T-helper 2 cell treated with Interferon-gamma antibody and Interleukin-4, amounts not matched to agents 5 μg/mL and 100 μg/mL, for 36 hours (primary cell): ENCODE results near the gene SASH1.

Experiments
- DNase-seq: peaks from one replicate; pipeline ENCODE4 v3.0.0; 2021; ENCODE audit warnings: low spot score
- H3K27ac Mint-ChIP-seq: one replicate; pipeline ENCODE4 v1.8.0; 2021; ENCODE audit warnings: mild to moderate bottlenecking, mixed read lengths
- H3K27me3 Mint-ChIP-seq: one replicate; pipeline ENCODE4 v1.8.0; 2021; ENCODE audit warnings: low read depth, mixed read lengths
- H3K36me3 Mint-ChIP-seq: one replicate; pipeline ENCODE4 v1.8.0; 2021; ENCODE audit warnings: low read depth, mixed read lengths
- H3K4me1 Mint-ChIP-seq: one replicate; pipeline ENCODE4 v1.8.0; 2021; ENCODE audit warnings: low read depth, mixed read lengths
- H3K4me3 Mint-ChIP-seq: one replicate; pipeline ENCODE4 v1.8.0; 2022; ENCODE audit warnings: mild to moderate bottlenecking, moderate library complexity, mixed read lengths
- H3K9me3 Mint-ChIP-seq: one replicate; pipeline ENCODE4 v1.8.0; 2021; ENCODE audit warnings: mixed read lengths

The SASH1 gene

GRCh38 chr6:148513145-148514071 lies 170.8 kb downstream of the SASH1 start:
- H3K4me3 Mint-ChIP-seq, result no peak overlapping the region
- H3K27me3 Mint-ChIP-seq, result peaks cover 24% of the 10 kb centered on the region
- H3K27ac Mint-ChIP-seq, result no peak overlapping the region
- H3K9me3 Mint-ChIP-seq, result no peaks in the 10 kb centered on the region
- no peaks in the 10 kb centered on the region for H3K4me1 Mint-ChIP-seq
- DNase-seq, result no peak
- H3K36me3 Mint-ChIP-seq, result no peaks in the 10 kb centered on the region

- H3K4me3 Mint-ChIP-seq, result no peak overlapping the region
- peaks cover 15% of the 10 kb centered on the region for H3K27me3 Mint-ChIP-seq
- no peak for DNase-seq
- no peaks in the 10 kb centered on the region for H3K4me1 Mint-ChIP-seq
- H3K36me3 Mint-ChIP-seq, result no peaks in the 10 kb centered on the region
- H3K27ac Mint-ChIP-seq, result no peak overlapping the region
- H3K9me3 Mint-ChIP-seq, result no peaks in the 10 kb centered on the region
Measured at GRCh38 chr6:148514091-148514845, 171.6 kb downstream of the SASH1 start.

- Mint-ChIP-seq H3K36me3 (no peaks in the 10 kb centered on the region), H3K4me1 (no peaks in the 10 kb centered on the region), H3K27ac (no peak overlapping the region), H3K4me3 (no peak overlapping the region), H3K9me3 (no peaks in the 10 kb centered on the region), H3K27me3 (peaks cover 9% of the 10 kb centered on the region)
- DNase-seq, result no peak
Measured at GRCh38 chr6:148516217-148516616, 173.6 kb downstream of the SASH1 start.

- H3K27ac Mint-ChIP-seq, result no peak overlapping the region
- DNase-seq, result no peak
- H3K36me3 Mint-ChIP-seq, result no peaks in the 10 kb centered on the region
- peaks cover 9% of the 10 kb centered on the region for H3K27me3 Mint-ChIP-seq
- H3K4me1 Mint-ChIP-seq, result no peaks in the 10 kb centered on the region
- H3K9me3 Mint-ChIP-seq, result no peaks in the 10 kb centered on the region
- H3K4me3 Mint-ChIP-seq, result no peak overlapping the region
Measured at GRCh38 chr6:148516617-148517016, 174.0 kb downstream of the SASH1 start.

- H3K27ac Mint-ChIP-seq, result no peak overlapping the region
- H3K4me1 Mint-ChIP-seq, result no peaks in the 10 kb centered on the region
- no peak for DNase-seq
- no peaks in the 10 kb centered on the region for H3K9me3 Mint-ChIP-seq
- H3K27me3 Mint-ChIP-seq, result peaks cover 8% of the 10 kb centered on the region
- H3K36me3 Mint-ChIP-seq, result no peaks in the 10 kb centered on the region
- no peak overlapping the region for H3K4me3 Mint-ChIP-seq
Measured at GRCh38 chr6:148517470-148517869, 174.8 kb downstream of the SASH1 start.

GRCh38 chr6:148518511-148519156 lies 176.0 kb downstream of the SASH1 start:
- no peaks in the 10 kb centered on the region for H3K36me3 Mint-ChIP-seq
- H3K4me3 Mint-ChIP-seq, result no peak overlapping the region
- H3K4me1 Mint-ChIP-seq, result no peaks in the 10 kb centered on the region
- no peak overlapping the region for H3K27ac Mint-ChIP-seq
- no peak for DNase-seq
- no peaks in the 10 kb centered on the region for H3K9me3 Mint-ChIP-seq
- peaks cover 6% of the 10 kb centered on the region for H3K27me3 Mint-ChIP-seq

- Mint-ChIP-seq H3K27me3 (peaks cover 3% of the 10 kb centered on the region), H3K4me3 (no peak overlapping the region), H3K36me3 (no peaks in the 10 kb centered on the region), H3K27ac (no peak overlapping the region), H3K9me3 (no peaks in the 10 kb centered on the region), H3K4me1 (no peaks in the 10 kb centered on the region)
- DNase-seq, result no peak
Measured at GRCh38 chr6:148520109-148520841, 177.6 kb downstream of the SASH1 start.

GRCh38 chr6:148521158-148521557 lies 178.5 kb downstream of the SASH1 start:
- Mint-ChIP-seq H3K36me3 (no peaks in the 10 kb centered on the region), H3K27me3 (peaks cover 3% of the 10 kb centered on the region), H3K4me1 (no peaks in the 10 kb centered on the region), H3K9me3 (no peaks in the 10 kb centered on the region), H3K27ac (no peak overlapping the region), H3K4me3 (no peak overlapping the region)
- no peak for DNase-seq

- Mint-ChIP-seq H3K4me1 (no peaks in the 10 kb centered on the region), H3K9me3 (no peaks in the 10 kb centered on the region), H3K27me3 (peaks cover 3% of the 10 kb centered on the region), H3K27ac (no peak overlapping the region), H3K4me3 (no peak overlapping the region), H3K36me3 (no peaks in the 10 kb centered on the region)
- DNase-seq, result no peak
Measured at GRCh38 chr6:148521586-148521985, 178.9 kb downstream of the SASH1 start.

- no peaks in the 10 kb centered on the region for H3K36me3 Mint-ChIP-seq
- DNase-seq, result no peak
- no peaks in the 10 kb centered on the region for H3K4me1 Mint-ChIP-seq
- H3K4me3 Mint-ChIP-seq, result no peak overlapping the region
- no peak overlapping the region for H3K27ac Mint-ChIP-seq
- H3K27me3 Mint-ChIP-seq, result peaks cover 3% of the 10 kb centered on the region
- H3K9me3 Mint-ChIP-seq, result no peaks in the 10 kb centered on the region
Measured at GRCh38 chr6:148523048-148523447, 180.4 kb downstream of the SASH1 start.

- DNase-seq, result no peak
- H3K4me1 Mint-ChIP-seq, result no peaks in the 10 kb centered on the region
- H3K9me3 Mint-ChIP-seq, result no peaks in the 10 kb centered on the region
- H3K36me3 Mint-ChIP-seq, result no peaks in the 10 kb centered on the region
- peaks cover 3% of the 10 kb centered on the region for H3K27me3 Mint-ChIP-seq
- no peak overlapping the region for H3K4me3 Mint-ChIP-seq
- H3K27ac Mint-ChIP-seq, result no peak overlapping the region
Measured at GRCh38 chr6:148523551-148523950, 180.9 kb downstream of the SASH1 start.

GRCh38 chr6:148524471-148524882 lies 181.8 kb downstream of the SASH1 start:
- Mint-ChIP-seq H3K4me1 (no peaks in the 10 kb centered on the region), H3K36me3 (no peaks in the 10 kb centered on the region), H3K4me3 (no peak overlapping the region), H3K27ac (no peak overlapping the region), H3K27me3 (peaks cover 5% of the 10 kb centered on the region), H3K9me3 (no peaks in the 10 kb centered on the region)
- no peak for DNase-seq

GRCh38 chr6:148524976-148525375 lies 182.3 kb downstream of the SASH1 start:
- no peak overlapping the region for H3K27ac Mint-ChIP-seq

More at GRCh38 chr6:148524976-148525375, 182.3 kb downstream of the SASH1 start:
- Mint-ChIP-seq H3K4me3 (no peak overlapping the region), H3K27me3 (peaks cover 5% of the 10 kb centered on the region), H3K9me3 (no peaks in the 10 kb centered on the region), H3K4me1 (no peaks in the 10 kb centered on the region), H3K36me3 (no peaks in the 10 kb centered on the region)
- DNase-seq, result no peak
